Neural progenitor cell (in vitro differentiated cells): Measurements from ENCODE around the gene SUSD6.

Source experiments
- EZH2 ChIP-seq: fragments of 200-600 bp; sonication (generic); IDR thresholded peaks from 2 replicates; pipeline ENCODE4 v1.6.1; 2017; ENCODE audit warnings: antibody characterized with exemption, mild to moderate bottlenecking, moderate library complexity
- EZH2phosphoT487 ChIP-seq: fragments of 200-600 bp; sonication (generic); IDR thresholded peaks from 2 replicates; pipeline ENCODE4 v1.6.1; 2017; ENCODE audit warnings: antibody characterized with exemption
- TF ChIP-seq, protein P1 (sequence below): fragments of 200-600 bp; sonication (generic); IDR thresholded peaks from 2 replicates; pipeline ENCODE4 v1.5.1; 2017; ENCODE audit warnings: antibody characterized with exemption, mild to moderate bottlenecking

DNA sequence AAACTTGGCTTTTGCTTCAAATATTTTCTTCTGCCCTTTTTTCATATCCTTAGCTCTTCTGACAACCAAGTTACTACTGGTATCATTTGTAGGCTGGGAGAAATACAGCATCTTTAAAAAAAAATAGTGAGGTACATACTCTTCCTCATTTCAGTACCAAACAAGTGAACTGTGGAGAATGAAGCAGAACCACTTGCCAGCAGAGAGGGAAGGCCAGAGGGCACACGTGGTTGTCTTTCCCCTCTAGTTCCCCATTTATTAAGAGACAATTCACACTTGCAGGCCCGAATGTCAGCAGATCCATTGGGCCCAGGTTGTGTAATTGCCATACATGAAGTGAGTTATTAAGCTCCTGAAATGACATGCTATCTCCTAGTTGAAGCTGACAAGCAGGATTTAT lies 3.2 kb downstream of the SUSD6 start:
- TF ChIP-seq, protein P1, sequence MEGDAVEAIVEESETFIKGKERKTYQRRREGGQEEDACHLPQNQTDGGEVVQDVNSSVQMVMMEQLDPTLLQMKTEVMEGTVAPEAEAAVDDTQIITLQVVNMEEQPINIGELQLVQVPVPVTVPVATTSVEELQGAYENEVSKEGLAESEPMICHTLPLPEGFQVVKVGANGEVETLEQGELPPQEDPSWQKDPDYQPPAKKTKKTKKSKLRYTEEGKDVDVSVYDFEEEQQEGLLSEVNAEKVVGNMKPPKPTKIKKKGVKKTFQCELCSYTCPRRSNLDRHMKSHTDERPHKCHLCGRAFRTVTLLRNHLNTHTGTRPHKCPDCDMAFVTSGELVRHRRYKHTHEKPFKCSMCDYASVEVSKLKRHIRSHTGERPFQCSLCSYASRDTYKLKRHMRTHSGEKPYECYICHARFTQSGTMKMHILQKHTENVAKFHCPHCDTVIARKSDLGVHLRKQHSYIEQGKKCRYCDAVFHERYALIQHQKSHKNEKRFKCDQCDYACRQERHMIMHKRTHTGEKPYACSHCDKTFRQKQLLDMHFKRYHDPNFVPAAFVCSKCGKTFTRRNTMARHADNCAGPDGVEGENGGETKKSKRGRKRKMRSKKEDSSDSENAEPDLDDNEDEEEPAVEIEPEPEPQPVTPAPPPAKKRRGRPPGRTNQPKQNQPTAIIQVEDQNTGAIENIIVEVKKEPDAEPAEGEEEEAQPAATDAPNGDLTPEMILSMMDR, result no peak
- TF ChIP-seq EZH2 (no peak), EZH2phosphoT487 (no peak)
